PFSK-1 (cell line): ENCODE results near the gene ANKS1B.

ENCODE experiments used
- FOXP2 ChIP-seq: optimal IDR thresholded peaks from 2 replicates; pipeline ENCODE3; 2011; ENCODE audit warnings: borderline replicate concordance, control low read depth, inconsistent platforms; ENCODE audit not compliant: insufficient read depth; ENCODE audit errors: extremely low read length, extremely low read depth
- POLR2AphosphoS5 ChIP-seq: IDR thresholded peaks from 2 replicates; pipeline ENCODE4 v1.6.1; 2012; ENCODE audit warnings: low read depth, mild to moderate bottlenecking, control low read depth, low read length, moderate library complexity
- REST ChIP-seq, 2 experiments: IDR thresholded peaks; 2 replicates each; pipeline versions ENCODE4 v1.6.1 to v1.8.0; 2011 to 2012; ENCODE audit warnings: low read depth in 2 of 2, low read length in 2 of 2, control low read depth in 1 of 2, inconsistent platforms in 1 of 2, mild to moderate bottlenecking in 1 of 2, moderate library complexity in 1 of 2; ENCODE audit not compliant: insufficient read depth in 1 of 2
- SIN3A ChIP-seq: IDR thresholded peaks from 2 replicates; pipeline ENCODE4 v1.6.1; 2012; ENCODE audit warnings: mild to moderate bottlenecking, low read length, moderate library complexity, borderline replicate concordance; ENCODE audit not compliant: insufficient read depth
- TAF1 ChIP-seq: IDR thresholded peaks from 2 replicates; pipeline ENCODE4 v1.6.1; 2012; ENCODE audit warnings: low read length, control low read depth, borderline replicate concordance; ENCODE audit not compliant: insufficient read depth

- TF ChIP-seq POLR2AphosphoS5 = no peak
- TF ChIP-seq TAF1 = no peak
- no peak for TF ChIP-seq REST (IDR thresholded peaks at IDR 0.05; ENCODE audit: insufficient read depth in 1 of 2, low read depth in 2 of 2, low read length in 2 of 2)
- no peak for TF ChIP-seq FOXP2
- TF ChIP-seq SIN3A = no peak
Observed at GRCh38 chr12:98939926-98940325, 1044.8 kb downstream of the ANKS1B start.
